GM10266 (cell line): Measurements from ENCODE around the gene RAI14.
"Not testable (repeated sequence)": the region's sequence is repeated elsewhere in the genome, so short reads cannot be mapped to it uniquely, and the experiment has no call there.

Experiments used
- DNase-seq: peaks from one replicate; pipeline ENCODE4 v3.0.0; 2012; ENCODE audit errors: extremely low spot score
- CTCF ChIP-seq: IDR thresholded peaks from 2 replicates; pipeline ENCODE4 v1.5.1; 2012; ENCODE audit warnings: mild to moderate bottlenecking, low read depth; ENCODE audit not compliant: control insufficient read depth, insufficient read depth; ENCODE audit errors: missing control alignments

The RAI14 gene

GRCh38 chr5:34722183-34722582, 66.1 kb downstream of the RAI14 start:
- no peak for DNase-seq
- TF ChIP-seq CTCF, result no peak

GRCh38 chr5:34724741-34725140, 68.6 kb downstream of the RAI14 start:
- no peak for DNase-seq
- TF ChIP-seq CTCF, result no peak

DNA sequence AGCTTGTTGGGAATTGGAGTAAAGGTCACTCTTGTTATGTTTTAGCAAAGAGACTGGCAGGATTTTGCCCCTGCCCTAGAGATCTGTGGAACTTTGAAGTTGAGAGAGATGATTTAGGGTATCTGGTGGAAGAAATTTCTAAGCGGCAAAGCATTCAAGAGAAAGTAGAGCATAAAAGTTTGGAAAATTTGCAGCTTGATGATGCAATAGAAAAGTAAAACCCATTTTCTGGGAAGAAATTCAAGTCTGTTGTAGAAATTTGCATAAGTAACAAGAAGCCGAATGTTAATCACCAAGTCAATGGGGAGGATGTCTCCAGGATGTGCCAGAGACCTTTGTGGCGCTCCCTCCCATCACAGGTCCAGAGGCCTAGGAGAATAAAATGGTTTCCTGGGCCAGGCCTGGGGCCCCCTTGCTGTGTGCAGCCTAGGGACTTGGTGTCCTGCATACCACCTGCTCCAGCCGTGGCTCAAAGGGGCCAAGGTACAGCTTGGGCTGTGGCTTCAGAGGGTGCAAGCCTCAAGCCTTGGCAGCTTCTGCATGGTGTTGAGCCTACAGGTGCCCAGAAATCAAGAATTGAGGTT, 71.1 kb downstream of the RAI14 start:
- not testable (repeated sequence) for DNase-seq

- TF ChIP-seq CTCF, result no peak
- no peak for DNase-seq
Observed at GRCh38 chr5:34728236-34728635, 72.1 kb downstream of the RAI14 start.

DNA sequence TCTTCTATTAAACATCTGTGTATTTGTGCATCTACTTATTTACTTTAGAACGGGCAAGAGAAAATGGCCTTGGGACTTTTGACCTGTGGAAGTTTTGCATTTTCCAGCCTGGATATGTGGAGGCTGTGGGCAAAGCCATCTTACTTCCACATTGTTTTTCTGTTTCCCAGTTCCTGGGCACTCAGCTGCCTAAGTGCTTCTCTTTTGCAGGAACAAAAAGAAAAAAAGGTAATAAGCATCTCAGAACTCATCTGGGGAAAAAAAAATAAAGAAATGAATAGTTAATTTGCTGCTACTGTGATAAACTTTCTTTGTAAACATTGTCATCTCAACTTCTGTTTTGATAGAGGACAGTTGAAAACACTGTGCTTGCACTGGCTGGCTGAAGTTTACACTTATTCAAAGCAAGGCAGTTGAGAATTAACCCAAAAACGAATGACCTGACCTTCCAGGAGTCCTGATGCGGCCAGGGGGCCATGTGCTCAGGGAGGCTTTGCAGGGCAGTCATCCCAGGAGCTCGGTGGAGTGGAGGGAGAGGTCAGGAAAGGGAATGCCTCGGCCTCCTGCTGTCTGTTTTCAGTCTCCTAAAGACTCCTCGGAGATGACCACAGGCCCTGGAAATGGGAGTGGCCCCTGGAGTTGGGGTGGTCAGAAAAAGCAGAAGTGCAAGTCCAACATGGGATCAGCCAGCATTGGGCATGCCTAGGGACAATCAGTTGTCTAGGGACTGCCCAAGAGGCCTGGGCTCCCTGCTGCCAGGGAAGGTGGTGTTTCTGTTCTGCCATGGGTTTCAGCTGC, 75.5 kb downstream of the RAI14 start:
- TF ChIP-seq CTCF, result no peak
- DNase-seq, result no peak

DNA sequence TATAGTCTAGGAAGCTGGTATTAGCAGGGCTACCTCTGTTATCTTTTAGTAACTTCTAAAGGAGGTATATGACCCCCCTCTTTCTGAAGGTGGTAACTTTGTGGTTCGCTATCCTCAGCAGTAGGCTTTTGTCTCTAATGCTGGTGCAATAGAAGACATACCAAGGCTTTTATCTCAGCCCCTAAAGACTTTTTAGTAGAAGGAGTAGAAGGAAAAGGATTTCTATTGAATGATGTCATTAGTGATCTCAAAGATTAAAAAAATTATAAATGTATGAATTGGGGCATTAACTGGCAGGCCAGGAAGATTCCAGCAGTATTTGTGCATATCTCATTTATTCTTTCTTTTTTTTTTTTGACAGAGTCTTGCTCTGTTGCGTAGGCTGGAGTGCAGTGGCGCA, 78.2 kb downstream of the RAI14 start:
- TF ChIP-seq CTCF, result no peak
- DNase-seq, result no peak

- TF ChIP-seq CTCF, result no peak
- no peak for DNase-seq
Observed at GRCh38 chr5:34735491-34736426, 79.6 kb downstream of the RAI14 start.
